ENCODE measurements around the gene PGLYRP4.

The PGLYRP4 gene

GRCh38 chr1:153374071-153374470 is 25.4 kb upstream of the PGLYRP4 start:
- no peak for DNase-seq

- DNase-seq, result no peak
Observed at GRCh38 chr1:153372571-153372970, 23.9 kb upstream of the PGLYRP4 start.

- no peak for DNase-seq
Observed at GRCh38 chr1:153371231-153371630, 22.6 kb upstream of the PGLYRP4 start.

GRCh38 chr1:153370146-153370545 is 21.5 kb upstream of the PGLYRP4 start:
- DNase-seq, result no peak

GRCh38 chr1:153368495-153368894 is 19.9 kb upstream of the PGLYRP4 start:
- no peak for DNase-seq

GRCh38 chr1:153367090-153367489 is 18.4 kb upstream of the PGLYRP4 start:
- DNase-seq, result no peak

- no peak for DNase-seq
Observed at GRCh38 chr1:153366261-153366660, 17.6 kb upstream of the PGLYRP4 start.

- no peak for DNase-seq
Observed at GRCh38 chr1:153365696-153366095, 17.1 kb upstream of the PGLYRP4 start.

- DNase-seq, result no peak
Observed at GRCh38 chr1:153364766-153365666, 16.4 kb upstream of the PGLYRP4 start.

- DNase-seq, result no peak
Observed at GRCh38 chr1:153364156-153364555, 15.5 kb upstream of the PGLYRP4 start.

- no peak for DNase-seq
Observed at GRCh38 chr1:153363641-153364040, 15.0 kb upstream of the PGLYRP4 start.

GRCh38 chr1:153362187-153362775 is 13.6 kb upstream of the PGLYRP4 start:
- no peak for DNase-seq

- DNase-seq, result no peak
Observed at GRCh38 chr1:153361480-153362109, 13.0 kb upstream of the PGLYRP4 start.

GRCh38 chr1:153360592-153361479 is 12.2 kb upstream of the PGLYRP4 start:
- no peak for DNase-seq

GRCh38 chr1:153360190-153360589 is 11.5 kb upstream of the PGLYRP4 start:
- DNase-seq, result no peak

- no peak for DNase-seq
Observed at GRCh38 chr1:153359241-153359640, 10.6 kb upstream of the PGLYRP4 start.

GRCh38 chr1:153358691-153358975 is 10.0 kb upstream of the PGLYRP4 start:
- no peak for DNase-seq

- DNase-seq, result no peak
Observed at GRCh38 chr1:153357853-153358690, 9.4 kb upstream of the PGLYRP4 start, which contains the start of gene S100A9. TSS of gene S100A9 (plus strand) at chr1:153357854. CDS start at chr1:153358284, 430 bp downstream.

GRCh38 chr1:153357076-153357852 is 8.6 kb upstream of the PGLYRP4 start:
- no peak for DNase-seq

GRCh38 chr1:153356392-153357075 is 7.9 kb upstream of the PGLYRP4 start:
- no peak for DNase-seq

Data from DMS79 (cell line).